DOHH2 (cell line): Measurements from ENCODE around the gene IGSF9B.

ENCODE experiments used
- EZH2phosphoT487 ChIP-seq: fragments of 200-600 bp; sonication (generic); IDR thresholded peaks from 2 replicates; pipeline ENCODE4 v1.6.1; 2017; ENCODE audit warnings: borderline replicate concordance, mild to moderate bottlenecking, antibody characterized with exemption, low read length, moderate library complexity, mixed read lengths
- TF ChIP-seq, protein P1 (sequence below): fragments of 200-600 bp; sonication (generic); IDR thresholded peaks from one replicate; pipeline ENCODE4 v1.5.1; 2014; ENCODE audit warnings: antibody characterized with exemption, mild to moderate bottlenecking, low read depth, low read length; ENCODE audit not compliant: poor library complexity, severe bottlenecking

- TF ChIP-seq, protein P1, sequence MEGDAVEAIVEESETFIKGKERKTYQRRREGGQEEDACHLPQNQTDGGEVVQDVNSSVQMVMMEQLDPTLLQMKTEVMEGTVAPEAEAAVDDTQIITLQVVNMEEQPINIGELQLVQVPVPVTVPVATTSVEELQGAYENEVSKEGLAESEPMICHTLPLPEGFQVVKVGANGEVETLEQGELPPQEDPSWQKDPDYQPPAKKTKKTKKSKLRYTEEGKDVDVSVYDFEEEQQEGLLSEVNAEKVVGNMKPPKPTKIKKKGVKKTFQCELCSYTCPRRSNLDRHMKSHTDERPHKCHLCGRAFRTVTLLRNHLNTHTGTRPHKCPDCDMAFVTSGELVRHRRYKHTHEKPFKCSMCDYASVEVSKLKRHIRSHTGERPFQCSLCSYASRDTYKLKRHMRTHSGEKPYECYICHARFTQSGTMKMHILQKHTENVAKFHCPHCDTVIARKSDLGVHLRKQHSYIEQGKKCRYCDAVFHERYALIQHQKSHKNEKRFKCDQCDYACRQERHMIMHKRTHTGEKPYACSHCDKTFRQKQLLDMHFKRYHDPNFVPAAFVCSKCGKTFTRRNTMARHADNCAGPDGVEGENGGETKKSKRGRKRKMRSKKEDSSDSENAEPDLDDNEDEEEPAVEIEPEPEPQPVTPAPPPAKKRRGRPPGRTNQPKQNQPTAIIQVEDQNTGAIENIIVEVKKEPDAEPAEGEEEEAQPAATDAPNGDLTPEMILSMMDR: no peak
- no peak for TF ChIP-seq EZH2phosphoT487
Measured at GRCh38 chr11:133896642-133897330, 60.0 kb downstream of the IGSF9B start.
